ENCODE data around the gene ZNF784. TPM values are rescaled to one million over a fixed set of nuclear protein-coding genes. Genes with fewer than 3 reads are reported as not detected.

Gene ZNF784
- total and polyA plus RNA-seq, 2 of the 8 experiments (the other 6 are each of a cell fraction or from before 2014, with no cell fraction given): 6.5 to 8.0 TPM

GRCh38 chr19:55650126-55650557 is 25.8 kb upstream of the ZNF784 start (continued):
- TF ChIP-seq BACH1 (IDR thresholded peaks at IDR 0.05; ENCODE audit: low read length) (no peak), POLR2AphosphoS5 (IDR thresholded peaks at IDR 0.05; ENCODE audit: low read depth, low read length) (no peak), CHD2 (IDR thresholded peaks at IDR 0.05; ENCODE audit: low read length) (no peak), SUZ12 (IDR thresholded peaks at IDR 0.05; ENCODE audit: low read length) (no peak)
